GM21576 (cell line): ENCODE results near the gene RXRA.

Experiments
- ATAC-seq: cut with Tn5 transposase; IDR thresholded peaks from one replicate; pipeline ENCODE4 v1.9.1; 2021; ENCODE audit warnings: mild to moderate bottlenecking, moderate library complexity; ENCODE audit not compliant: unreplicated experiment

The RXRA gene

DNA sequence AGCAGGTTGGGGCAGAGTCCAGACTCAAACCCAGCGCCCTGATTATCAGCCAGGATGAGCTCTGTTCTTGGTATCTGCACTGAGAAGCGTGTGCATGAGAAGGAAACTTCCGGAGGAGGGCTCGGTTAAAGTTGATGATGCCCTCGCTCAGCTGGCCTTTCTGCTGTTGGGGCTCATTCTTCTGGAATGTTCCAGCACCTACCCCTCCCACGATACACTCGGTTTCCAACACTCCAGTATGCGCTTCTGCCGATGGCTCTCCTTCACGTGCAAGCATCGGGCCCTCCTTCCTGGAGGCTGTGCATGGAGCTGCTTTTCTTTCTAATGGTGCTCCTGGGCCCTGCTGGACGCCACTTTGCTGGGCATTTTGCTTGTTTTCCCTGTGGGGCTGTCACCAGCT, 134.0 kb downstream of the RXRA start:
- no peak for ATAC-seq

DNA sequence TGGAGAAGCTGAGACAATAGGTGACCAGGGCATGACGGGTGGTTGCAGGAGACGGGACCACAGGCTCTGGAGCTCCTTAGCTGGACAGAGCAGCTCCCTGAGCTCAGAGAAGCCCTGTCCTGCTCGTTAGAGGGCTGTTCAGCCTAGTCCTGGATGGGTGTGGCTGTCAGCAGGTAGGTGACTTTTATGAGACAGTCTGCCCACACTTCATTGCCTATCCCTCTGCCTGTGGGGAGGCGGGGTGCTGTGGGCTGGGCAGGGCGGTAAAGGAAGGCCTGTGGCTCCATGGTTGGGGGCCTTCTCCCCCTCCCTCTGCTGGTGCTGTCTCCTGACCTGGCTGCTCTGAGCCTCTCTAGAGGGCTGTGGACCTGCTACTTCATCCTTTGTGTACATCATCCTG, 134.6 kb downstream of the RXRA start:
- ATAC-seq: no peak

- ATAC-seq: no peak
These were observed 135.2 kb downstream of the RXRA start for GRCh38 chr9:134461426-134461982.

- ATAC-seq: no peak
These were observed 136.1 kb downstream of the RXRA start for GRCh38 chr9:134462318-134462717.

GRCh38 chr9:134463280-134463679, 137.0 kb downstream of the RXRA start:
- ATAC-seq: no peak

GRCh38 chr9:134466869-134467616, 140.8 kb downstream of the RXRA start:
- no peak for ATAC-seq

DNA sequence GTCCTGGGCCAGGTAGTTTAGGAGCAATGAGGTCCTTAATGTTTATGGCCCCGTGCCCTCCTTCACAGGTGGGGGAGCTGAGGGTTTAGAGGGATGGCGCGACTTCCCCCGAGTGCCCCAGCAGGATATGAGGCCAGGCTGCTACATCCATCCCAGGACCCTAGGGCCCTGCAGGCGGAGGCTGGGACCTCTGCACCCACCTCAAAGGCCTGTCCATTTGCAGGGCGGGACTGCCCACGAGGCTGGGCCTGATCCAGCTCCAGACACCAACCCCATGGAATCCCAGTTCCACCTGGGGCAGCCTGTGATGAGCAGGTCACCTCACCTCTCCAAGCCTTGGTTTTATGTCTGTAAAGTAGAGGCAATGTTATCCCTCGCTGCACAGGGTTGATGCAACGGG, 142.1 kb downstream of the RXRA start:
- ATAC-seq: no peak

GRCh38 chr9:134469041-134469875, 143.0 kb downstream of the RXRA start:
- ATAC-seq: no peak

DNA sequence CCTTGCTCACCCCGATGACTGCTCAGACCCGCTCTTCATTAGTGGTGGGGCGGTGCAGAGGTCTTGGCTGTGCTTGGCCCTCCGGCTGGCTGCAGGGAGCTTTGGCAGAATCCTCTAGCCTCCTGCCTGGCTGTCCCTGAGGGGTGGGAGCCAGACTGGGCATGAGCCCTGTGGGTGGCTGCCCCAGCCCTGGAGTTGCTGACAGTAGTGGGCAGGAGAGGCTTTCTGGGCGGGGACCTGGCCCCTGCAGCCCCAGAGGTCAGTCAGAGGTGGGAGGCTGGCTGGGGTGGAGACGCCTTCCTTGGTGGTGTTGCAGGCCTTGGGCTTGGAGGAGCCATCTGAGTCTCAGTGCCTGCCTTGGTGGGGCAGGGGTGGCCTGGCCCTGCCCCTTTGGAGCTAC, 146.0 kb downstream of the RXRA start:
- no peak for ATAC-seq

DNA sequence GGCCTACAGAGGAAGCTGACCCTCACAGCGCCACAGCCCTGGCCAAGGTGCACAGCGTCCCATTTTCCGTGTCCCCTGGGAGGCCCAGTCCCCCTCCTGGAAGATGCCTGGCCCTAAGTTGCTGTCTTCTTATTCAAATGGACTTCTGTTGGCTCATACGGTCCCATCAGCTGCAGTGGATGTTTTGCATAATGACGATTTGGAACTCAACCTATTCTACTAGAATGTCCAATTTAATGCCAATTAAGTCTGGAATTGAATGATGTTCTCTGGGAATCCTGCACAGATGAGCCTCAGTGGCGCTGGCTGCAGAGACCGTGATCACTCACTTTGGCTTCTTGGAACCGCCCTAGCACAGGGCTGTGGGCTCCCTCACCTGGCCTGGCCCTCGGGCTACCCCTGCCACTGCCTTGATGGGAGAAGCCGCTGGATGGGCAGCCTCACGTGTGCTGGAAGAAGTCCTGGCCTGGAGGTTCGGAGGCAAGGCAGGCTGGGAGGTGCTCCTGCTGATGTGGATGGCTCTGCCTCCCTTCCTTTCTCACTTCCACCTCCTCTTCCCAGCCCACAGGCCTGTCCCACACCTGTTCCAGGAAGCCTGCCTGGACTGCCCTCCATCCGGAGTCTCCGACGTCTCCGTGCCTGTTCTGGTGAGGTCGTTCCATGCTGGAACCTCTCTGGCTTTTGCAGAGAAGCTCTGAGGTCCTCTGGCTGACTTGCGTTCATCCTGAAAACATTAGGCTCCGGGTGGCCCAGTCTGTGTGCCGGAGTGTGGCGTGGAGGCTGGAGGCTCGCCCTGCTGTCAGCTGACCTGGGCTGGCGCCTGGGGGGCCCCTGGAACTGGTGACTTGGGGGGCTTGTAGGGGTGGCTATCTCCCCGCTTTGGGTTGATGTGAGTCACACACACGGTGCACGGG, 147.1 kb downstream of the RXRA start:
- no peak for ATAC-seq

DNA sequence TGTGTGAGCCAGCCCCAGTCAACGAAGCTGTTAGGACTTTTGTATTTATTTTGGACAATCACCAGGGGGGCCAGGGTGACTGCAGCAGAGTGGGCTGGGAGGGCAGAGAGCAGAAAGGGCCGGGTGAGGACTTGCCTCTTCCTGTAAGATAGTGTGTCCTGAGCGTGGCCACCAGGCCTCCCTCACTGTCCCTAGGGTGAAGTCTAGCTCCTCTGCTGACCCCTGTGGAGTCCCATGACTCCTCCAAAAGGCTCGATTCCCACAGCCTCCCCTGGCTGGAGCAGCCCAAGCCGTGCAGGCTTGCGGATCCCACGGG, 147.8 kb downstream of the RXRA start:
- no peak for ATAC-seq

- ATAC-seq: no peak
These were observed 148.9 kb downstream of the RXRA start for GRCh38 chr9:134475011-134475790.

- ATAC-seq: no peak
These were observed 150.2 kb downstream of the RXRA start for GRCh38 chr9:134476272-134476941.

DNA sequence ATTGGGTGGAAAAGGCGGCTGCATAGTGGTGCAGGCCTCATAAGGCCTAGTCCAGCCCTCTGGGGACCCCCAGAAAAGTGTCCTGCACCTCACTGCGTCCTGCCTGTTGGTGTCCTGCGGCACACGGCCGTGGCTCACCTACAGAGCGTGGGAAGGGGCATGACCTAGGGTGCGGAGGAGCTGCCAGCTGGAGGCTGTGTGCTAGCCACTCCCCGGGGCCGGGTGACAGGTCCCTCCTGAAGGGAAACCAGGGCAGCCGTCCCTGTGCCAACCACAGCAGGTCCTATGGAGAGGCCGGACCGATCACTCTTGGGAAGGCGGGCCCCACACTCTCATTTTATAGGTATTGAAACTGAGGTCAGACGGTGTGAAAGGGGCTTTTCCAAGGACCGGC, 150.7 kb downstream of the RXRA start:
- no peak for ATAC-seq

GRCh38 chr9:134477342-134477925, 151.2 kb downstream of the RXRA start:
- no peak for ATAC-seq

GRCh38 chr9:134477927-134478326, 151.7 kb downstream of the RXRA start:
- ATAC-seq: no peak

DNA sequence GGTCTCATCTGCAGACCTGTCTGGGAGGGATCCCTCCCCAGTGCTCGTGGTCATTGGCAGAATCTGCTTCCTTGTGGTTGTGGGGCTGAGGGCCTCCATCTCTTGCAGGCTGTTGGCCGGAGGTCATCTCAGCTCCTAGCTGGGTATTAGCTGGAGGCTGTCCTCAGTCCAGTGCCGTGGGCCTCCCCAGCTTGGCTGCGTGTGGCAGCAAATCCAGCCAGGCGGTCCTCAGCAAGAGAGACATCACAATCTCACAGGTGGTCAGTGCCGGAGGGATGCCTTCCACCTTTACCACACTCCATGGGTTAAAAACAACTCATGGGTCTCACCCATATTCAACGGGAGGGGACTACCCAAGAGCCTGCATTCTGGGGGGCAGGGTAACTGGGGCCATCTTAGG, 155.5 kb downstream of the RXRA start:
- ATAC-seq: no peak

DNA sequence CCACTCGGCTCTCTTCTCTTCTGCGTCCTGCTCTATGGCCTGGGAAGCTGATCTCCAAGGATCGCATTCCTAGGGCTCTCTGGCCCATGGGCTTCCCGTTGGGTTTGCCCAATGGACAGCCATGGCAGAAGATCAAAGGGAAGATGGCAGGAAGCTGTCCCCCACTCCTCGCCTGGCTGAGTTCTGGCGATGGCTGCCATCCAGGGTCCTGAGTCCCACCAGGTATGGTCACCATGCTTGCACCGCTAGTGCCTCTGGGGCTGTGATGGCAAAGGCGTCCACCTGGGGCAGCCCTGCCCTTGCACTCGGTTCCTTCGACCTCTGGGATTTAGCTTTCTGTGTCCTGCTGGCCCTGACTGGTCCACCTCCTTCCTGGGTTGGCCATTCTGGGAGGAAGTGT, 156.0 kb downstream of the RXRA start:
- ATAC-seq: no peak

DNA sequence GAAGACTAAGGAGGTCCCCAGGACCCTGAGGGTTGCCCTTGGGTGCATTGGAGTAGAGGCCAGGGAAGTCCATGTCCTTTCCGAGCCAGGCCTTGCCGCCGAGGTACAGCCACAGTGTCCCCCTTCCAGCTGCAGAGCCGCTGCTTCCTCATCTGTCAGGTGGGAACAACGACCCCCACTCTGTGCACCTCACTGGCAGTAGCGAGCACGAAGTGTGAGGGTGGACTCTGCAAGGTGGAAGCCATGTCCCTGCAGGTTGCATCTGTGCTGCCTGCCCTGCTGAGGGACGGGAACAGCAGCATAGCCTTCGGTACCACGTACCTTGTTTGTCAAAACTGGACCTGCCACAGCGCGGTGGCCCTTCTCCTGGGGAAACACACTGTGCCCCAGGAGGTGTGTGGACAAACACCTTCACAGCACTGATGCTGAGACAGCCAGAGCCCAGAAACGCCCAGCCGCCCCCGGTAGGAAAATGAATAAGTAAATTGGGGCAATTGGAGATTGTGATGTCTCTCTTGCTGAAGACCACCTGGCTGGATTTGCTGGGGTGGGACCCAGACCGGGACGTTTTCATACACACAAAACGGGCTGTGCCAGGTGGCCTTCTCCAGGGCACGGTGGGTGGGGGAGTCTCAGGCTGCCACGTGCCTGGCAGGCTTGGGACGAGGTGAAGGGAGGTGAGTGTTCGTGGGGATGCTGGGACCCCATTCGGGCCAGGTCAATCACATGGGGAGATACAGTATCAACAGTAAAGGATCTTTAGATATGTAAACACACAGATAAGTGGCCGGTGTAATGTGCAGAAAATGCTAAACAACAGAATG, 157.3 kb downstream of the RXRA start:
- ATAC-seq: no peak
